GM18907 (cell line): Measurements from ENCODE around the gene RAB7A.

Source experiments
- ATAC-seq: cut with Tn5 transposase; IDR thresholded peaks from one replicate; pipeline ENCODE4 v1.9.1; 2021; ENCODE audit warnings: mild to moderate bottlenecking, moderate library complexity; ENCODE audit not compliant: unreplicated experiment

Gene RAB7A

DNA sequence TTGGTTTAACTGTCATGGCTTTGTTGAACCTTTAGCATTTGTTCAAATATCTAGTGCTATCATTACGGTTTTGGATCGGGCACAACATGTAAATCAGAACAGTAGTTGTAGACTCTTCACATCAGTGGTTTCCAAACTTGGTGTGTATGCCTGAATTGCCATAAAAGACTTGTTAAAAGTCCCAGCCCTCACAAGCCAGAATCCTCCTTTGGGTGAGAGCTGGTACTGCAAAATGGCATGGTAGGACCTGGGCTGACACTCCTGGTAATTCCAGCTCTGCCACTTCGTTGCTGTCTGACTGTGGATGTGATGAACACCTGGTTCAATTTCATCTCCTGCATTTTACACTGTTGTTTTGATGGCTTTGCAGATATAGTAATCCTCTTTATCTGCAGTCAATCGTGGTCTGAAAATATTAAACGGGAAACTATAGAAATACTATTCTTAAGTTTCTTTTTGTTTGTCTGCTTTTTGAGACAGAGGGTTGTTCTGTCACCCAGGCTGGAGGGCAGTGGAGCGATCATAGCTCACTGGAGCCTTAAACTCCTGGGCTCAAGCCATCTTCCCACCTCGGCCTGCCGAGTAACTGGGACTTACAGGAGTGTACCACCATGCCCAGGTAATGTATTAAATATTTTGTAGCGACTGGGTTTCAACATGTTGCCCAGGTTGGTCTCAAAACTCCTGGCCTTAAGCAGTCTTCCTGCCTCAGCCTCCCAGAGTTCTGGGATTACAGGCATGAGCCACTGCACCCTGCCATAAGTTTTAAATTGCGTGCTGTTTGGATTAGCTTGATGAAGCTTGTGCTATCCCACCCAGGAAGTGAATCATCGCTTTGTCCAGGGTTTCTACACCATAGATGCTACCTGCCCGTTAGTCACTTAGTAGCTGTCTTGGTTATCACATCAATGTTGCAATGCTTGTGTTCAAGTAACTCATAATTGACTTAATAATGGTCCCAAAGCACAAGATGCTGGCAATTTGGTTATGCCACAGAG lies 61.6 kb downstream of the RAB7A start:
- ATAC-seq, result no peak

DNA sequence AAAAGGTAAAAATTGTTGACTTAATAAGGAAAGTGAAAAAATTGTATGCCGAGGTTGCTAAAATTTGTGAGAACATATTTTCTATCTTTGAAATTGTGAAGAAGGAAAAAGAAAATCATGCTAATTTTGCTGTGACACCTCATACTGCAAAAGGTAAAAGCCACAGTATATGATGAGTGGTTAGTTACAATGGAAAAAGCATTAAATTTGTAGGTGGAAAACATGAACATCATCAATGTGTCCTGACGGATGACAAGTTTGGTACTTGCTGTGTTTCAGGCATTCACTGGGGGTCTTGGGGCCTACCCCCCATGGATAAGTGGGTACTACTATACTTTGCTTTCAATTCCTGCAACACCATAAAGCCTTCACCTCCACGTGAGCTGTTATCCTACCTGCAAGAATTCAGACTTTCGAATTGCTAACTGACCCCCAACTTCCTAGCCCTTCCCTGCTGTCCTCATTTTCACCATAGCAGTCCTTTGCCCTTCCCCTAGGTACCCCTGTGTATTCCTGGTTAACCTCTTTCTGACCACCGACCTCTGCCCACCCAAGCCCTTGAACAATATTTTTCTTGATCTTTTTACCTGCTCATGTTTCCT lies 62.4 kb downstream of the RAB7A start:
- no peak for ATAC-seq

DNA sequence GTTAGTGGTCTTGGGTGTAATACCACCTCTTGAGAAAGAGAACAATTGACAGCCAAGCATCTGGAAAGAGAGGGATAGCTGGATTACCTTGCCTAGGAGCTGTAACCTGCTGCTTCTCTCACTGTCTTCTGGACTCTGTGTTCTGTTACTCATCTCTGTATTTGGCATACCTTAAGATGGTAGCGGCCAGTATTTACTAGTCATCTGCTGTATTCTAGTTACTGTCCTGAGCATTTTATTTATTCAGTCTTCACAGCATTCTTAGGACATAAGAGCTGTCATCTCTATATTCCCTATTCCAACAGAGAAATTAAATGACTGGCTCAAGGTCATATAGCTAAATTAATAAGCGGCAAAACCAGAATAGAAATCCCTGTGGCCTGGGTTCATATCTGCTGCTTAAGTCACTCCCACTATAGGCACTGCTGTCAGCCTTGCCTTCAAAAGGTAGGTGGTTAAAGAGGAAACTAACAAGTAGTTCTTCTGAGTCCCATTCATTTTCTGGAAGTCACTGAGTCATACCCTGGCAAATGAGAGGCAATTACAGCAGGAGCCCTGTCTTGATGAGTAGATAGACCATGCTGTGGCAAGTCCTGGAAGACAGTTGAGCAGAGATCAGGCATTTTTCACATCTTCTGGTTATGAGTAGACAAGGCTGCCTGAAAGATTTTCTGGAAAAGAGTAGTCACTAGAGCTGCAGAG lies 68.2 kb downstream of the RAB7A start:
- ATAC-seq, result no peak

DNA sequence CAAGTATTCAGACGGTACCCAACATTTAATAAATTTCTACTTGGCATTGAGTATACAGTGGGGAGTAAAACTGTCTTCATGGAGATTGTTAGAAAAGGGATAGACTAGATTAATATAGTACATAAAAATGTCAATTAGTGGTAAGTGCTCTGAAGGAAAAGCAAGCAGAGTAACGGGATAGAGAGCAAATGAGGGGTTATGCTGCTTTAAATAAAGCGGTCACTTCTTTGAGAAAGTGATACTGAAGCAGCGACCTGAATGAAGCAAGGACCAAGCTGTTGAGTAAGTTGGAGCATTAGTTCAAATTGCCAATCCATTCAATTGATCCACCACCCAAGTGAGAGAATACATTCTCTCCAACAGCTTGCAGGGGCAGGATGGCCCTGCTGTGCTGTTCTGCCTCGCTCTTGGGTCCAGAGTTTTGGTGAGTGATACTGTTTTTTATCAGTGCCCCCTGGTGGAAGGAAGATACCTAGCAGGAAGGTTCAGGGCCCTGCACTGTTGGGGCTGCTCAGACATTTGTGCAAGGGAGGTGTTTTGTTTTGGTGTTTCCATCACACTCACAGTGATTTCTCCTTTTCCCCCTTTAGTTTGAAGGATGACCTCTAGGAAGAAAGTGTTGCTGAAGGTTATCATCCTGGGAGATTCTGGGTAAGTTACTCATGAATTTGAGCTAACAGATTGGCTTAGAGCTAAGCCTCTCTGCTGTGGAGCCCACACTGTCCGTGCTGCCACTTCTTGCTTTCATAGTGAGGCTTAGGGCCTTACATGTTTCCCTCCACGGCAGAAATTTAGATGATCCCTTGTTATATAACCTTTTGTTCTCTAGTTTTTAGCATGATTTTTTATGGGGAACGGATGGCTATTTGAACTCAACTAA lies 69.0 kb downstream of the RAB7A start:
- peak; percentile 66 for ATAC-seq

DNA sequence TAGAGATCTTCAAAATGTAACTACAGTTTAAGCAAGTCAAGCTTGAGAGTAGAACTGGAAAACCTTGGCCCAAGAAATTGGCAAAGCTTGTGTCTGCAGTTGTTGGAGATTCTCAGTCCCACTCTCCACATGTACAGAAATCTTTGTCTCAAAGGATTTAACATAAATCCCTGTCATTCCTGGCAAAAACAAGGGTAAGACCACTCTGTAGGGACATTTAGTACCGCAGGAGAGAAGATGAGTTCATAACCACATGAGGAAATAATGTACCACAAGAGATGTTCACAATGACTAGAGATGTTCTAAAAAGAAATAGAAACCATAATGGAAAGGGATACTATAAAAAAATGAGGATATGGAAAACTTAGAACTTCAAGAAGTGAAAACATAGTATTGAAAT lies 73.7 kb downstream of the RAB7A start:
- ATAC-seq, result no peak

DNA sequence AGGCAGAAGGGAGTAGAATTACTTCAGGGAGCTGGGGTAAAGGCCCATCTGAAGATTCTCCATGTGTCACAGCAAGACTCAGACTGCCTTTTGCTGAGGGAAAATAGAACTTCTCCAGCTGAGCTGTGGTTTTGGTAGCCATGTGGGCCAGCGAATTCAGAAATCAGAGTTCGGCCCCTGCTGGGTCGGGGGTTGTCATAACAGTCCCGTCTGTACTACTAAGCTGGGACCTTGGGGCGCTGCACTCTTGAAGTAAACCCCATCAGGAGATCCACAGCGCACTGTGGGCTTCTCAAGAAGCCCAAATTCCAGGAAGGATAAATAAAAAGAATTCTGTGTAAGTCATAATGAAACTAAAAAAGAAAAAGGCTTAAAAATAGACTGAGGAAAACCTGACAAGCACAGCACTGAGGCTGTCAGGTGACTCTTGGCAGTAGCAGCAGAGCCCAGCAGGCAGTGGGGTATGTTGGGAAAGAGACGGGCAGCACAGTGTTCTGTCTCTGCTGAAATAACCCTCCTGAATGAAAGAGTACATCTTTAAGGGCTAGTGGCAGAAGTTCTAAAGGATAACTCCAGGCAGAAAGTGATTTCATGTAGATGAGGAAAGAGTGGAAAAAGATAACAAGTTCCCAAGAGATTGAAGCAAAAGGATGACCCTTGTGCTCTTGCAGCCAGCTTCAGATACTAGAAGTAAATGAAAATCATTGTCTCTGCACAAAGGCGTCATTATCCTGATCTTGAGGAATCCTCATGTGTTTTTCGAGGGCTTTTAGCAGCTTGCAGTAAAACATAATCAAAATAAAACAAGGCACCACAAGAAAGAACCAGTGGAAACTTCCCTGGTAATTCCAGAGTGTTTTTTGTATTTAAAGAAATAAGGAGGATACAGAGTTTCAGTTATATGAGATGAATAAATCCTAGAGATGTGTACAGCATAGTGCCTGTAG lies 74.5 kb downstream of the RAB7A start:
- ATAC-seq, result no peak

DNA sequence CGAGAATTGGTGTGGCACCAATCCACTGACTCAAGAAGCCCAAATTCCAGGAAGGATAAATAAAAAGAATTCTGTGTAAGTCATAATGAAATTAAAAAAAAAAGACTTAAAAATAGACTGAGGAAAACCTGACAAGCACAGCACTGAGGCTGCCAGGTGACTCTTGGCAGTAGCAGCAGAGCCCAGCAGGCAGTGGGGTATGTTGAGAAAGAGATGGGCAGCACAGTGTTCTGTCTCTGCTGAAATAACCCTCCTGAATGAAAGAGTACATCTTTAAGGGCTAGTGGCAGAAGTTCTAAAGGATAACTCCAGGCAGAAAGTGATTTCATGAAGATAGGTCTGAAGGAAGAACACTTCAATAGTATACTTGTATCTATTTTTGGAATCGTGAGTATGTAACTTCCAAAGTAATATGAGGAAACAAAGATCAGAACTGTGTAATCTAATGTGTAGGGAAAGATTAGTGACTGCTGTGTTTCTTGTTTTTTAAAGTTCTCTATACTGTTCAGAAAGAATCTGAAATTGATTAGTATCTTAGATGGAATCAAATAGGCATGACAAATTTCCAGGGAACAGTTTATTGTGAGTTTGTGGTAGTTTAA lies 75.9 kb downstream of the RAB7A start:
- no peak for ATAC-seq

DNA sequence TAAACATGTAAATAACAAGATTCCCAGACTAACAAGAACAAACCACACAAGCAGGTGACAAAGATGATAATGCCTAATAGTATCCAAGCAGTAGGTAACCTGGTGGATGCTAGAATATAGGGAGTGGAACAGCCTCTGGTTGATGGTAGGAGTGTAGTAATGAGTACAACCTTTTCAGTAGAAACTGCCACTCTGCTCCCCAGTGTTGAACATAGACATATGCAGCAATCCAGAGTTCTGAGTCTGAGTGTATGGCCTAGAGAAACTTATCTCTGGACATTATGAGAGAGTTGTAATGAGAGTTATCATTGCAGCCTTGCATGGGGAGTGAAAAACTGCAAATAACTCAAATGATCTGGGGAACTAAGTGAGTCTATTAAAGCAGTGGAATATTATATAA lies 77.3 kb downstream of the RAB7A start:
- no peak for ATAC-seq

DNA sequence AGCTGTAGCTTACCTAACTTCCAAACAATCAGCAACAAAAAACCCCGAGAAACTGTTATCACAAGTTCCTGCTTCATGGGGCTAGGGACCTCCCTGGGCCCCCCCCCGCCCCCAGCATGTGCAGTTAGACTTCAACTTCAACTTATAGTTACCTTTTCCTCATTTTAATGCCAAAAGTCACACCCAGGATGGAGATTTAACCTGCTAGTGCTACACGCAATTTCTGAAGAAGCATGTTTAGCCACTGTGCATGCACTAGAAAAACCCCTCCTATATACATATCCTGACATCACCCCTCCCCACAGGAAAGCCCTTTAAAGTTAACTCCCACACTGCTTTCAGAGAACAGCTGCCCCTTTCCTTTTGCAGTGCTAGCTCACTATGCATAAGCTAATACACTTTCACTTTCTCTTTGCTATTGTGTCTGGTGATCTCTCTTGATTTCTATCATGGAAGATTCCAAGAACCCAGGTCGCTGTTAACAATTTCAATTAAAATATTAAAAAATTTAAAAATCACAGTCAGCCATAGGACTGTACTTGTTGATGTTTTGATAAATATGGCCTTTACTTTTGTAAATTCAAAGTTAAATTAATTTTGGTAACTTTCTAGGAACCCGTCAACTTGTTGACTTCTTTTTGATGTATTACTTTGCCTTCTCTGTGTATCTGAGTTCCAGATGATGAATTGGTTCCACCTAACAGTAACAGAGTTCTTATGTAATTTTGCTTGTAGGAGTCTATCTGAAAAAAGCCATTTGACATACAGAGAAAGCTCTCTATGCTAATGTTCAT lies 78.2 kb downstream of the RAB7A start:
- peak; percentile 84 for ATAC-seq

DNA sequence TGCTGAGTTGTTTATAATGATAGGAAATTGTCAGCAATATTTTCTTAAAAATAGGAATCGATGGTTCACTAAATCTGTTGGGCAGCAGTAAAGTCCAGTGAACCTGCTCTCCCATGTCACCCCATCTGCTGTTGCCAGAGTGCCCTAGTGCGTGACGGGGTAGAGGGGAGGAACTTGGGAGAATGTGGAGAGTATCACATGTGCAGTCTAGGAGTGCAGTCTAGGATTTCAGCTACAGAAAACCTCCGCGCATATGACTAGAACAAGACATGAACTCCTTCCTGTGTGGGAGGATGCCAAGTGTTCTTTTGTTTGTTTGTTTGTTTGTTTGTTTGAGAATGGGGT lies 78.8 kb downstream of the RAB7A start:
- ATAC-seq, result no peak

DNA sequence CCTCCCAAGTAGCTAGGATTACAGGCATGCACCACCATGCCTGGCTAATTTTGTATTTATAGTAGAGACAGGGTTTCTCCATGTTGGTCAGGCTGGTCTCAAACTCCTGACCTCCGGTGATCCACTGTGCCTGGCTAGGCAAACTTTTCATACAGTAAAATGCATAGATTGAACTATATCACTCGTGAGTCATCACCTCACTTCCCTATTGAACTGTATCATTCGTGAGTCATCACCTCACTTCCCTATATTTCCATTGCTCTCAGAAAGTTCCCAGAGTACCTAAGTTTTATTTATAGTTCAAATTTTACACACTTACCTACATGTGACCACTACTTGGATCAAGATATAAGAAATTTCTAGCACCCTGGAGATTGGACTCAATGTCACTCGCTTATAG lies 79.8 kb downstream of the RAB7A start:
- no peak for ATAC-seq

DNA sequence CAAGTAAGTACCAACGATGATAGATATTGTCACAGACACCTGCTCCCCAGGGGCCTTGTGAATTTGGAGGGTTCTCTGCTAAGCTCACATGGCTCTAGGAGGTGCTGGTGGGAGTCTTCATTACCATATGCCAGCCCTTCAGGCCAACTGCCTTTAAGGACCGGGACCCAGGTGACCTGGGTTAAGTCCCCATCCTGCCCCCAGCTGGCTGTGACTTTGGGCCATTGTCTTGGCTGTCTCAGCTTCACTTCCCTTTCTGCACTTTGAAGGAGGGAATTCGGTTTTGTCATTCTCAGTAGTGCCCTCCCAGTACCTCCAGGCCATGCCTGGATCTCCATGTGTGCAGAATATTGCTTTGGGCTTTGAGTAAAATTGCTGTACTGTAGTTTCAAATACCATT lies 80.6 kb downstream of the RAB7A start:
- no peak for ATAC-seq

DNA sequence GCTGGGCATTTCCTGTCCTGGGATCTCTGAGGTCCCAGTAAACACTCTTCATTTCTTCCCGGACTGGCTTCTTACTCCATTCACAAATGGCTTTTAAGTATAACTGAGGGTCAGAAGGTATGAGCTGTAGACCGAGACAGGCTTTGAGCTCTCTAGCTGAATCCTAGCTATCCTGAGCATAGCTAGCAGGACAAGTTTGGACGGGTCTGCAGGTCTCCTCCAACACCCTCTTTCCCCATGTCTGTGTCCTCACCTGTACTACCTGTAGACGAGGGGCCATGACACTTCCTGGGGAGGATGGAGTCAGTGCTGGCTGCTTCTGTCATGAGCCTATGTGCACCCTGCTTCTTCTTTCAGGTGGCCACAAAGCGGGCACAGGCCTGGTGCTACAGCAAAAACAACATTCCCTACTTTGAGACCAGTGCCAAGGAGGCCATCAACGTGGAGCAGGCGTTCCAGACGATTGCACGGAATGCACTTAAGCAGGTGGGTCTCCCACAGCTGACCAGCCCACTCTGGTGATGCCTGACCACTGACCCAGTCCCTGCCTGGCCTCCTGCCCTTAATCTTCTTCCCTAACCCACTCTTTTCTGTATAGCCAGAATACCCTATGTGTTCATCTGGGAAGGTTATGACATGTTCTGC lies 81.3 kb downstream of the RAB7A start:
- ATAC-seq, result no peak

DNA sequence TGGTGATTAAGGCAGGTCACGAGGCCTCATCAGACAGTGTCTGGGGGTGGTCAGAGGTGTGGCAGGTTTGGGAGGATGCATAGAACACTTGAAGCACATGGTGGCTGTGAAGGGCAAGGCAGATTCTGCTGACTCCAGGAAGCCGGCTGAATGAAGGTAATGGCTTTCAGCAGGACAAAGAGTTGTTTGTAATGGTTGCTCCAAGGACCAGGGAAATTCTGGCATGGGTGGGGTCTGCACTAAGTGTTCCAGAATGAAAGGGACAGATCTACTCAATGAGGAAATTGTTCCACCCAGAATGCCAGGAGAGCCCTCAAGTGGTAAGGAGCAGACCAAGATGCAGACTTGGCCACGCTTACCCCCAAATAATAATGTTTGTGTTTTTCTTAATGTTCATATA lies 82.7 kb downstream of the RAB7A start:
- ATAC-seq, result no peak

DNA sequence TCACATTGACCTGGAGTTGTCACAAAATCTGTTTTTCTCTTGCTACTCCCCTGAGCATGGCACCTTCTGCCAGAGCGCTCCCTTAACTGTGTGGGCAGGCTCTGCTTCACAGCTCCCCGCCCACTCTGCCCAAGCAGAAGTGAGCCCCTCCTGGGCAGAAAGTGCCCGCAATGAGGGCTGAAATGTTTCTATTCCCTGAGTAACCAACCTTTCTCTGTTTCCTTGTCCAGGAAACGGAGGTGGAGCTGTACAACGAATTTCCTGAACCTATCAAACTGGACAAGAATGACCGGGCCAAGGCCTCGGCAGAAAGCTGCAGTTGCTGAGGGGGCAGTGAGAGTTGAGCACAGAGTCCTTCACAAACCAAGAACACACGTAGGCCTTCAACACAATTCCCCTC lies 87.1 kb downstream of the RAB7A start:
- no peak for ATAC-seq

DNA sequence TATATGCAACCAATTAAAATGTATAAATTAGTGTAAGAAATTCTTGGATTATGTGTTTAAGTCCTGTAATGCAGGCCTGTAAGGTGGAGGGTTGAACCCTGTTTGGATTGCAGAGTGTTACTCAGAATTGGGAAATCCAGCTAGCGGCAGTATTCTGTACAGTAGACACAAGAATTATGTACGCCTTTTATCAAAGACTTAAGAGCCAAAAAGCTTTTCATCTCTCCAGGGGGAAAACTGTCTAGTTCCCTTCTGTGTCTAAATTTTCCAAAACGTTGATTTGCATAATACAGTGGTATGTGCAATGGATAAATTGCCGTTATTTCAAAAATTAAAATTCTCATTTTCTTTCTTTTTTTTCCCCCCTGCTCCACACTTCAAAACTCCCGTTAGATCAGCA lies 88.1 kb downstream of the RAB7A start:
- ATAC-seq, result no peak

DNA sequence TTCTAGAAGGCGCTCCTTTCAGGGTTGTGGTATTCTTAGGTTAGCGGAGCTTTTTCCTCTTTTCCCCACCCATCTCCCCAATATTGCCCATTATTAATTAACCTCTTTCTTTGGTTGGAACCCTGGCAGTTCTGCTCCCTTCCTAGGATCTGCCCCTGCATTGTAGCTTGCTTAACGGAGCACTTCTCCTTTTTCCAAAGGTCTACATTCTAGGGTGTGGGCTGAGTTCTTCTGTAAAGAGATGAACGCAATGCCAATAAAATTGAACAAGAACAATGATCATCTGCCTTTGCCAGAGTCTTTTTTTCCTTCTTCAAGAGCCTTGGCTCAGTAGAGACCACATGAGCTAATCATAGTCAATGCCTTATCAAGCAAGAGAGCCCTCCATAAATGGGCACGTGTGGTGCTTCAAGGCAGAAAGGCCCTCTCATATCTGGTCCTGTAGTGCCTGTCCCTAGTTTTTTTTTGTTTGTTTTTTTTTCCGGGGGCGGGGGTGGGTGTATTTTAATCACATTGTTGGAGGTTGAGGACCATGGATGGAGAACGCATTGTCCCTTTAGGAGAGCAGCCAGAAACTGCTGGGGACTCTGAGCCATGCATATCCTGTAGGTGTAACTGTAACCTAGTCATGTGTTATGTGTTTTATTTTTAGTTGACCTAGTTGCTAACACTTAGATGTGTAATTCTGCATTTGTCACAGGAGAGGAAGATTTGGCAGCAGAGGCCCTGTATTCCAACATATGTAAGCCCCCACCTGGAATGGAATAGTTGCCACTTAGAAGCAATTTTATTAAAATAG lies 88.7 kb downstream of the RAB7A start:
- ATAC-seq, result no peak
